SU-DHL-6 (cell line): ENCODE measurements around the gene PLXNB2.

Experiments used
- CTCF ChIP-seq: fragments of 200-600 bp; sonication (generic); IDR thresholded peaks from one replicate; pipeline ENCODE4 v1.5.1; 2017; ENCODE audit warnings: antibody characterized with exemption, mild to moderate bottlenecking, low read length, moderate library complexity; ENCODE audit not compliant: insufficient read depth, poor library complexity, severe bottlenecking
- EZH2phosphoT487 ChIP-seq: fragments of 200-600 bp; sonication (generic), shearing (Covaris generic); conservative IDR thresholded peaks from 2 replicates; pipeline ENCODE4 v1.6.1; 2018; ENCODE audit warnings: mild to moderate bottlenecking, antibody characterized with exemption, low read length, moderate library complexity, mixed read lengths

- TF ChIP-seq CTCF = no peak
- no peak for TF ChIP-seq EZH2phosphoT487
Observed at GRCh38 chr22:50269970-50270665, 37.3 kb downstream of the PLXNB2 start, which contains the start of gene MAPK11.
